ENCODE measurements around the gene PPP4R1. TPM values are rescaled to one million over a fixed set of nuclear protein-coding genes. Genes with fewer than 3 reads are reported as not detected.

PPP4R1 gene
- total RNA-seq, 1 donor from 2014 or later = 131 TPM

DNA sequence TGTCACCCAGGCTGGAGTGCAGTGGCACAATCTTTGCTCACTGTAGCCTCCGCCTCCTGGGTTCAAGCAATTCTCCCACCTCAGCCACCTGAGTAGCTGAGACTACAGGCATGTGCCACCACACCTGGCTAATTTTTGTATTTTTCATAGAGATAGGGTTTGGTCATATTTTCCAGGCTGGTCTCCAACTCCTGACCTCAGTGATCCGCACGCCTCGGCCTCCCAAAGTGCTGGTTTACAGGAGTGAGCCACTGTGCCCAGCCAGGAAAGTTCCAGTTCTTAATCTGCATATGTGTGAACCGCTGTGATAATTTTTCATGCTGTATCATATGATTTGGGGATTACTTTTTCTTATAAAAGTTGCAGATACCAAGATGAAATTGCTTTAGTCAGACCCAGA lies 14.6 kb upstream of the PPP4R1 start:
- H3K9me3 Mint-ChIP-seq (ENCODE audit: unreplicated experiment) = no peaks in the 10 kb centered on the region
- no peak for DNase-seq (ENCODE audit: extremely low spot score, unreplicated experiment)
- H3K27ac Mint-ChIP-seq (ENCODE audit: unreplicated experiment) = no peak overlapping the region
- H3K36me3 Mint-ChIP-seq (ENCODE audit: unreplicated experiment) = no peaks in the 10 kb centered on the region
- no peaks in the 10 kb centered on the region for H3K27me3 Mint-ChIP-seq (ENCODE audit: unreplicated experiment)
- no peak for TF ChIP-seq CTCF (IDR thresholded peaks at IDR 0.05)
- no peak overlapping the region for H3K4me3 Mint-ChIP-seq (ENCODE audit: unreplicated experiment)
- H3K4me1 Mint-ChIP-seq (ENCODE audit: unreplicated experiment) = peaks cover 32% of the 10 kb centered on the region

GRCh38 chr18:9627642-9628041 lies 13.3 kb upstream of the PPP4R1 start:
- Mint-ChIP-seq H3K27me3 (ENCODE audit: unreplicated experiment) (no peaks in the 10 kb centered on the region), H3K9me3 (ENCODE audit: unreplicated experiment) (no peaks in the 10 kb centered on the region), H3K4me1 (ENCODE audit: unreplicated experiment) (peaks cover 29% of the 10 kb centered on the region), H3K27ac (ENCODE audit: unreplicated experiment) (peak overlapping the region; percentile 72), H3K4me3 (ENCODE audit: unreplicated experiment) (no peak overlapping the region), H3K36me3 (ENCODE audit: unreplicated experiment) (no peaks in the 10 kb centered on the region)
- TF ChIP-seq CTCF (IDR thresholded peaks at IDR 0.05) = no peak
- no peak for DNase-seq (ENCODE audit: extremely low spot score, unreplicated experiment)

GRCh38 chr18:9619990-9620389 lies 5.6 kb upstream of the PPP4R1 start:
- Mint-ChIP-seq H3K9me3 (ENCODE audit: unreplicated experiment) (no peaks in the 10 kb centered on the region), H3K36me3 (ENCODE audit: unreplicated experiment) (no peaks in the 10 kb centered on the region), H3K27ac (ENCODE audit: unreplicated experiment) (peak overlapping the region; percentile 52), H3K4me1 (ENCODE audit: unreplicated experiment) (peaks cover 36% of the 10 kb centered on the region), H3K27me3 (ENCODE audit: unreplicated experiment) (no peaks in the 10 kb centered on the region), H3K4me3 (ENCODE audit: unreplicated experiment) (no peak overlapping the region)
- no peak for TF ChIP-seq CTCF (IDR thresholded peaks at IDR 0.05)
- DNase-seq (ENCODE audit: extremely low spot score, unreplicated experiment) = no peak

- TF ChIP-seq CTCF (IDR thresholded peaks at IDR 0.05) = no peak
- Mint-ChIP-seq H3K27me3 (ENCODE audit: unreplicated experiment) (no peaks in the 10 kb centered on the region), H3K4me1 (ENCODE audit: unreplicated experiment) (peaks cover 36% of the 10 kb centered on the region), H3K4me3 (ENCODE audit: unreplicated experiment) (no peak overlapping the region), H3K36me3 (ENCODE audit: unreplicated experiment) (no peaks in the 10 kb centered on the region), H3K9me3 (ENCODE audit: unreplicated experiment) (no peaks in the 10 kb centered on the region), H3K27ac (ENCODE audit: unreplicated experiment) (peak overlapping the region; percentile 52)
- DNase-seq (ENCODE audit: extremely low spot score, unreplicated experiment) = no peak
Observed at GRCh38 chr18:9619545-9619944, 5.2 kb upstream of the PPP4R1 start.

DNA sequence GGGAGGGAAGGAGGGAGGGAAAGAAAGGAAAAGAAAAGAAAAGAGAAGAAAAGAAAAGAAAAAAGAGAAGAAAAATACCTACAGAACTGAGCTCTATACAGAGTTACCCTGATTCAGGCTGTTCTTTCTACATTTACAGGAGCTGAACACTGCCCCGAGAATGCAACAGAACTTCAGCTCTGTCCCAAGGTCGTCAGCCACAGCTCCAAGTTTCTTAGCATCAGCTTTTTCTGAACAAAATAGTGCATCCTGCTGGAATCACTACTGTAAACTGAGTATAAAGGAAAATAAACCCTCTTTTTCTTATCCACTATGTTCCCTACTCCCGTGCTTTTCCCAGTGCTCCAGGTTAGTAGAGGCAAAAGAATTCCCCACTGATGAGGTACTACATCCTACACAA lies 4.7 kb upstream of the PPP4R1 start:
- no peaks in the 10 kb centered on the region for H3K27me3 Mint-ChIP-seq (ENCODE audit: unreplicated experiment)
- H3K4me3 Mint-ChIP-seq (ENCODE audit: unreplicated experiment) = no peak overlapping the region
- no peak for DNase-seq (ENCODE audit: extremely low spot score, unreplicated experiment)
- H3K9me3 Mint-ChIP-seq (ENCODE audit: unreplicated experiment) = no peaks in the 10 kb centered on the region
- TF ChIP-seq CTCF (IDR thresholded peaks at IDR 0.05) = no peak
- H3K36me3 Mint-ChIP-seq (ENCODE audit: unreplicated experiment) = no peaks in the 10 kb centered on the region
- peak overlapping the region; percentile 52 for H3K27ac Mint-ChIP-seq (ENCODE audit: unreplicated experiment)
- H3K4me1 Mint-ChIP-seq (ENCODE audit: unreplicated experiment) = peaks cover 36% of the 10 kb centered on the region

Measured in osteocyte (in vitro differentiated cells).